GM18951 (cell line): ENCODE results near the gene RAX.

Source experiments
- POLR2A ChIP-seq: IDR thresholded peaks from 4 replicates; pipeline ENCODE4 v1.6.1; 2011; ENCODE audit warnings: mild to moderate bottlenecking; ENCODE audit not compliant: insufficient read length, insufficient read depth; ENCODE audit errors: extremely low read depth
- in situ Hi-C: fragments of 300-500 bp; cut with MboI; formaldehyde crosslinking; loops from one replicate; pipeline ENCODE4 v1.12.0; 2022; ENCODE audit warnings: low sequenced_read_pairs, mixed read lengths, inconsistent platforms; ENCODE audit not compliant: unreplicated experiment

The RAX gene

DNA sequence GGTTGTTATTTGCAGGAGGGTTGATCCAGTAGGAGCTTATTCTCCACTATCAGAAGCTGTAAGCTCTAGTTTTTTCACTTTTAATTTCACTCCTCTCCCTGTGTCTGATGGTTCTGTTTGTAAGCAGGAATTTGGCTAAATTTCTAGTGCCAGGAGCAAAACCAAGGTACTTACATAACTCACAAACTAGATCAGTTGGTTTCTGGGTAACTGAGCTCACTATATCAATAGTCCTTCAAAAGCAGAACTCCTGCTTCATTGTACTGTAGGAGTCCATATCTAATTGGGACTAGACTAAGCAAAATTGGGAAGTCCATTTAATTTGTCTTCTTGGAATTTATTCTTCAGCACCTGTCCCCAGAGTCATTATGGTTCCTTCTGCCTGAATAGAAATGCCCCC, 20.1 kb upstream of the RAX start:
- in situ Hi-C loops = no loop called here
- no peak for TF ChIP-seq POLR2A

- in situ Hi-C loops = no loop called here
Observed at GRCh38 chr18:59286341-59286740, 13.1 kb upstream of the RAX start.

DNA sequence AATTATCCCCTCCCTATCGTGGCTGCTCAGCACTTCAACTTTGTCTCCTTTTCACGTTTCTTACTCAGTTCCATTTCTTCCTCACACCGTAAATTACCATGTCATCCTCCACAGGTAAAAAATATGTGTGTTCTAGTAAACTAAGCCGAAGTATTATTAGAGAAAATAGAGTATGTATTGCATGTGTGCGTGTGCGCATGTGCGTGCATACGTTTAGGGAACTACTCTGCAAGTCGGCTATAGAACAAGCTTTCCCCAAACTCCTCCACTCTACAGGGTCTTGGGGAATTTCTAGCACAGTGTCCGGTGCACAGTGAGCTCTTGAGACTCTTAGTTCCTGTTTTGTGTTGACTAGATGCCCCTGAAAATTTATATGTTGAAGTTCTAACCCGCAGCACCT, 9.1 kb upstream of the RAX start:
- in situ Hi-C loops = no loop called here

More at GRCh38 chr18:59286341-59286740, 13.1 kb upstream of the RAX start:
- no peak for TF ChIP-seq POLR2A

DNA sequence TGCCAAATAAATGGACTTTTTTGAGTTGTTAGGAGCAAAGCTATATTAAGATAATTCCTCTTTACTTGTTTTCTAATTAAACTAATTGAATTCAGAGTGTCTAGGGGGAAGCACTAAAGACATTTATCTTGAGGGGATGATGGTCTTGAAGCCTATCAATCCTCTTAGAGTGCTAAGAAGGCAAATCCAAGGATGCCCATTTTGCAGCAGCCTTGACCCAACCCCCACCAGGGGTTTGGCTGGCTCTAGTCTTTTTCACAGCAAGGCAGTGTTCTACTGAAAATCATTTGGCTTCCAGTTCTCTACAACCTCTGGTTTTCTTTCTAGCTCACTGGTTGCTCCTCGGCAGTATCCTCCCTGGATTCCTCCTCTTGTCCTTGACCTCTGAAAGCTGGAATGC, 6.5 kb upstream of the RAX start:
- no peak for TF ChIP-seq POLR2A
- in situ Hi-C loops = no loop called here

More for the DNA sequence above, 9.1 kb upstream of the RAX start:
- TF ChIP-seq POLR2A = no peak

DNA sequence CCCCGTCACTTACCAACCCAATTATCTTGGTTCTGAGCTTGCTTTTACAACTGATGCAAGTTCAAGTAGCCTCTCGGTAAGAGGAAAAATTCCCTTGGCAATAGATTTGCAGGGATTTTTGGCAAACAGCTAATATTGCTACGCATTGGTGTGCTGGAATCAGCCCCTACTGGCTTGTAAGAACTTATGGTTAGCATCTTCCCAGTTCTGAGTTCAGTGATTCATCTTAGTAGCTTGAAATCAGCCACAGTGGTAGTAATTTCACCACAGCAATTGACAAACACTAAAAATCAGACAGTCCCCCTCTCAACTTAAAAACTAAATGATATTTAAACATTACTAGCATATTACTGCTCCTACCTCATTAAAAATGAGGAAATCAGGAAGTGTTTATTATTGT, 5.9 kb upstream of the RAX start:
- in situ Hi-C loops = no loop called here

GRCh38 chr18:59278793-59279192, 5.5 kb upstream of the RAX start:
- in situ Hi-C loops = no loop called here
- no peak for TF ChIP-seq POLR2A

More for the DNA sequence above, 5.9 kb upstream of the RAX start:
- TF ChIP-seq POLR2A = no peak

DNA sequence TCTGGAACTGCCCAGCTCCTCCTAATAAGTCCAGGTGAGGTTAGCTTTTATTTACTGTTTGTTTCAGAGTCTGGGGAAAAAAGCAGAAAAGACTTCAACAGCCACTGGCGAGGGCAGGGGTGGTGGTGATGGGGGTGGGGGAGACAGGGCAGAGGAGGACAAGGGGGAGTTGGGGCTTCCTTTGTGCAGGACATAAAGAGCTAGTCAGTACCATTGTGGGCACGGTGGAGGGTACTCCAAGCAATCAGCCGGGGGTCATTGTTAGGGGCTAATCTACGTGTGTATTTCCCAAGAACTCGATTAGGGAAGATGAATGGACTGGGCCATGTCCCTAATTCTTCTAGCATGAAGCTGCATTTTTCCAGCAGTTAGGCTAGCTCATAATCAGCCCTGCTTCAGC, 2.8 kb upstream of the RAX start:
- TF ChIP-seq POLR2A = no peak
- in situ Hi-C loops = no loop called here

GRCh38 chr18:59275406-59275949, 2.2 kb upstream of the RAX start:
- no peak for TF ChIP-seq POLR2A
- in situ Hi-C loops = no loop called here

DNA sequence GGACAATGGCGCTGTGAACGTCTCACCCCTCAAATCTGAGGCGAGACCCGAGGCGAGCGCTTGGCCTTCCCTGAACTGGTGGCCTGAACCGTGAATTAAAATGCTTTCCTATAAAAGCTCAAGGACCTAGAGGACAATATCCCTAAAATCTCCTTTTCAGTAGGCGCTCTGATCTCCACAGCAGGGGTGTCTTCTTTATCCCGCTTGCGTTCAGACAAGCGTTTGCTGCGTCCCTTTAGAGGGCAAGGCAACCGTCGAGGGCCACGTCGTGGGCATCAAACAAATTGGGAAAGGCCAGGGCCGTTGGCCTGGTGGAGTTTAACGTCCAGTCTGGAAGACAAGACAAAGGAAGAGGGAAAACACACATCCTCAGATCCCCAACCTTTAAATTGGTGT, 1.3 kb upstream of the RAX start:
- no peak for TF ChIP-seq POLR2A
- in situ Hi-C loops = no loop called here

- no peak for TF ChIP-seq POLR2A
- in situ Hi-C loops = no loop called here
Observed at GRCh38 chr18:59273759-59274532, 692 bp upstream of the RAX start.

GRCh38 chr18:59272221-59272888, 899 bp downstream of the RAX start:
- TF ChIP-seq POLR2A = no peak

DNA sequence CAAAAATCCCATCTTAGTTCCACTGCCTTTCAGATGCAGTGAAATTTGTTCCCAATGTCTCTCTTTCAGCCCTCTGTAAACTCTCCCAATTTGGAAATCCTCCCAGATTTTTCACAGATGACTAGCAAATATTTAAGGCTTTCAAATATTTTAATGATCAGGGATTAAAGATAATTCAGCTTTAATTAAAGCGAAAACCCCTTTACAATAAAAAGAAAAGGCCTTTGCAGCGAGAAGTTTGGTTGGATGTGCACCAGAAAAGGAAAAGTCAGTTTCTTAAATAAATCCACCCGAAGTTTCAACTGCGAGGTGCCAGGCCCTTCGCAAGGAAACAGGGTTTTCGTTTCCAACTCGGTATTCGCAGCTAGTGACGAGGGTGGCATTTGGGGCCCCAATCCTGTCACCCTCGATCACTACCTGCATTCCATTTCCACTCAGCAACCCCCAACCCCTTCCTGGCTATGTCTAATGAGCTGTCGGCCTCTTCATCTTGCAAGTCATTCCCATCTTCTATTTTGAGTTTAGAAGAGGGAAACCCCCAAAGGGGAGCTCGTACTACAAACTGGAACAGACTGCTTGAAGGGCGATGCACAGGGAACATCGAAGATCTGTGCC, 1.5 kb downstream of the RAX start:
- in situ Hi-C loops = no loop called here
- no peak for TF ChIP-seq POLR2A

More at GRCh38 chr18:59272221-59272888, 899 bp downstream of the RAX start:
- in situ Hi-C loops = no loop called here

- TF ChIP-seq POLR2A = no peak
- in situ Hi-C loops = no loop called here
Observed at GRCh38 chr18:59270689-59271257, 2.5 kb downstream of the RAX start.
